ENCODE data around the gene STIM2. TPM values are rescaled to one million over a fixed set of nuclear protein-coding genes. Genes with fewer than 3 reads are reported as not detected.

Gene STIM2
- total RNA-seq, 2 donors from 2014 or later: 23.2 to 24.5 TPM

DNA sequence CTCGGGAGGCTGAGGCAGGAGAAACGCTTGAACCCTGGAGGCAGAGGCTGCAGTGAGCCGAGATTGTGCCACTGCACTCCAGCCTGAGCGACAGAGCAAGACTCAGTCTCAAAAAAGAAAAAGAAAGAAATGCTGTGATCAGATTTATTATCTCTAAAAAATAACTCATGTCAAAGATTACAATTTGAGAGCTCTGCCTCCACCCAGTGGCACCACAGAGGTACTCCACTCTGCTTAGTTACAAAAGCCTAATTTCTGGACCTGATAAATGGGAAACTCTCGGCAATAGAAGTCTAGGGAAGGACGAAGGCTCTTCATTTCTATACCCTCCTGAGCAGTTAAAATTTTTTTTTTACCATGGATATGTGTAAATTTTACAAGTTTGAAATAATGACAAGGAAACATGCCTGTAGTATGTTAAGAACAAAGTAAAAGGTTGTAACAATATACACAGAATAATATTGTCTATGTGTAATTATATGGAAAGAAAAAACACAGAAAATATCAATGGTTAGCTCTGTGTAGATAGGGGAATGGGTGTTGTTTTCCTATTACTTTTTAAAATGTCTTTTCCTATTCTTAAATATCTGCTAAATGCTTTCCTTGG lies 149.8 kb downstream of the STIM2 start:
- no peak overlapping the region for H3K27ac Mint-ChIP-seq
- WGBS, 2 experiments (ENCODE audit: insufficient coverage in 1 of 2, insufficient read length in 1 of 2): 75 to 87% methylated on average over 3 to 6 of the region's 6 CpGs

DNA sequence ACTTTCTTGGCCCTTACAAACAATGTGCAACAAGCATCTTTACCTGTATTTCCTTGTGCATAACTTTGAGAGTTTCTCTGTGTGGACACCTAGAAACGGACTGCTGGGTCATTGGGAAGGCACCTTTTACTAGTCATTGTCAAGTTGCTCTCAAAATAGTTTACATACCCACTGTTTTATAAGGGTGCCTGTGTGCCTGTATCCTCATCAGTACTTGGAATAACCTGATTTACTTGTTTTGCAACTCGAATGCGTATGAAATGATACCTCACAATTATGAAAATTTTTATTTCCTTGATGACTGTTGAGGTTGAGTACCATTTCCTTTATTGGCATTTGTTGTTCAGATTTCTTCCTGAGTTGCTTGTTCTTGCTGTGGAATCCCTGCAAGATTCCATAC lies 150.8 kb downstream of the STIM2 start:
- TF ChIP-seq, protein P1, sequence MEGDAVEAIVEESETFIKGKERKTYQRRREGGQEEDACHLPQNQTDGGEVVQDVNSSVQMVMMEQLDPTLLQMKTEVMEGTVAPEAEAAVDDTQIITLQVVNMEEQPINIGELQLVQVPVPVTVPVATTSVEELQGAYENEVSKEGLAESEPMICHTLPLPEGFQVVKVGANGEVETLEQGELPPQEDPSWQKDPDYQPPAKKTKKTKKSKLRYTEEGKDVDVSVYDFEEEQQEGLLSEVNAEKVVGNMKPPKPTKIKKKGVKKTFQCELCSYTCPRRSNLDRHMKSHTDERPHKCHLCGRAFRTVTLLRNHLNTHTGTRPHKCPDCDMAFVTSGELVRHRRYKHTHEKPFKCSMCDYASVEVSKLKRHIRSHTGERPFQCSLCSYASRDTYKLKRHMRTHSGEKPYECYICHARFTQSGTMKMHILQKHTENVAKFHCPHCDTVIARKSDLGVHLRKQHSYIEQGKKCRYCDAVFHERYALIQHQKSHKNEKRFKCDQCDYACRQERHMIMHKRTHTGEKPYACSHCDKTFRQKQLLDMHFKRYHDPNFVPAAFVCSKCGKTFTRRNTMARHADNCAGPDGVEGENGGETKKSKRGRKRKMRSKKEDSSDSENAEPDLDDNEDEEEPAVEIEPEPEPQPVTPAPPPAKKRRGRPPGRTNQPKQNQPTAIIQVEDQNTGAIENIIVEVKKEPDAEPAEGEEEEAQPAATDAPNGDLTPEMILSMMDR (conservative IDR thresholded peaks at IDR 0.05): no peak
- no peak overlapping the region for H3K27ac ChIP-seq (ENCODE audit: low read depth, low read length)
- no peaks in the 10 kb centered on the region for H3K27me3 ChIP-seq (ENCODE audit: control insufficient read depth, insufficient read depth, low read length, poor library complexity, severe bottlenecking)
- Mint-ChIP-seq H3K27ac (no peak overlapping the region), H3K9me3 (no peaks in the 10 kb centered on the region), H3K27me3 (ENCODE audit: insufficient read depth) (no peaks in the 10 kb centered on the region), H3K4me1 (peaks cover 20% of the 10 kb centered on the region), H3K36me3 (ENCODE audit: low read depth) (peaks cover 3% of the 10 kb centered on the region), H3K4me3 (no peak overlapping the region)
- DNase-seq: no peak
- H3K4me3 ChIP-seq (ENCODE audit: low read length): no peak overlapping the region
- 87 to 100% methylated on average over 1 to 3 of the region's 3 CpGs for WGBS, 2 experiments (ENCODE audit: insufficient coverage in 1 of 2, insufficient read length in 1 of 2)
- no peaks in the 10 kb centered on the region for H3K36me3 ChIP-seq (ENCODE audit: control insufficient read depth, insufficient read depth, low read length)
- H3K4me1 ChIP-seq (ENCODE audit: control insufficient read depth, insufficient read depth, low read length): peaks cover 3% of the 10 kb centered on the region
- no peak overlapping the region for H3K9ac ChIP-seq (ENCODE audit: extremely low read depth, low read length, poor library complexity, severe bottlenecking)
- H3K9me3 ChIP-seq (ENCODE audit: control insufficient read depth, low read length): no peaks in the 10 kb centered on the region

More for the DNA sequence above, 149.8 kb downstream of the STIM2 start:
- H3K4me3 ChIP-seq (ENCODE audit: low read length): no peak overlapping the region
- DNase-seq: peak; percentile 81
- Mint-ChIP-seq H3K9me3 (no peaks in the 10 kb centered on the region), H3K36me3 (ENCODE audit: low read depth) (peaks cover 3% of the 10 kb centered on the region), H3K27me3 (ENCODE audit: insufficient read depth) (no peaks in the 10 kb centered on the region), H3K4me1 (peaks cover 18% of the 10 kb centered on the region), H3K4me3 (no peak overlapping the region)
- no peak overlapping the region for H3K9ac ChIP-seq (ENCODE audit: extremely low read depth, low read length, poor library complexity, severe bottlenecking)
- no peaks in the 10 kb centered on the region for H3K9me3 ChIP-seq (ENCODE audit: control insufficient read depth, low read length)
- no peaks in the 10 kb centered on the region for H3K36me3 ChIP-seq (ENCODE audit: control insufficient read depth, insufficient read depth, low read length)
- H3K4me1 ChIP-seq (ENCODE audit: control insufficient read depth, insufficient read depth, low read length): no peaks in the 10 kb centered on the region
- H3K27me3 ChIP-seq (ENCODE audit: control insufficient read depth, insufficient read depth, low read length, poor library complexity, severe bottlenecking): no peaks in the 10 kb centered on the region
- H3K27ac ChIP-seq (ENCODE audit: low read depth, low read length): no peak overlapping the region
- TF ChIP-seq, protein P1 (conservative IDR thresholded peaks at IDR 0.05): peak; percentile 95

- Histone ChIP-seq H3K4me3 (ENCODE audit: low read length) (no peak overlapping the region), H3K27me3 (ENCODE audit: control insufficient read depth, insufficient read depth, low read length, poor library complexity, severe bottlenecking) (no peaks in the 10 kb centered on the region), H3K9ac (ENCODE audit: extremely low read depth, low read length, poor library complexity, severe bottlenecking) (no peak overlapping the region), H3K4me1 (ENCODE audit: control insufficient read depth, insufficient read depth, low read length) (peaks cover 5% of the 10 kb centered on the region), H3K27ac (ENCODE audit: low read depth, low read length) (no peak overlapping the region), H3K9me3 (ENCODE audit: control insufficient read depth, low read length) (no peaks in the 10 kb centered on the region), H3K36me3 (ENCODE audit: control insufficient read depth, insufficient read depth, low read length) (no peaks in the 10 kb centered on the region)
- Mint-ChIP-seq H3K9me3 (no peaks in the 10 kb centered on the region), H3K36me3 (ENCODE audit: low read depth) (peaks cover 10% of the 10 kb centered on the region), H3K4me1 (peaks cover 33% of the 10 kb centered on the region), H3K27ac (no peak overlapping the region), H3K27me3 (ENCODE audit: insufficient read depth) (no peaks in the 10 kb centered on the region), H3K4me3 (no peak overlapping the region)
- 100% methylated on average over 2 of the region's 4 CpGs; no CpG with 5 or more reads in 1 of the 2 experiments for WGBS, 2 experiments (ENCODE audit: insufficient coverage in 1 of 2, insufficient read length in 1 of 2)
- TF ChIP-seq, protein P1 (conservative IDR thresholded peaks at IDR 0.05): no peak
- no peak for DNase-seq
These were observed 152.4 kb downstream of the STIM2 start for GRCh38 chr4:27013012-27013411.
